ENCODE data around the gene C1QTNF3. TPM values are rescaled to one million over a fixed set of nuclear protein-coding genes. Genes with fewer than 3 reads are reported as not detected.

The C1QTNF3 gene
- polyA plus RNA-seq, 3 donors, result 1.6 to 4.4 (median 1.9) TPM

- WGBS, 3 donors, result 85 to 95% (median 91%) methylated on average over 1 of the region's 1 CpG
- no peak overlapping the region for H3K27ac ChIP-seq (ENCODE audit: low read depth, low read length)
These were observed 64.7 kb downstream of the C1QTNF3 start for GRCh38 chr5:33978306-33978705.

GRCh38 chr5:33976307-33976706 lies 66.7 kb downstream of the C1QTNF3 start:
- H3K27ac ChIP-seq (ENCODE audit: low read depth, low read length), result no peak overlapping the region
- WGBS, 3 donors, result 71 to 88% (median 83%) methylated on average over 1 of the region's 1 CpG

DNA sequence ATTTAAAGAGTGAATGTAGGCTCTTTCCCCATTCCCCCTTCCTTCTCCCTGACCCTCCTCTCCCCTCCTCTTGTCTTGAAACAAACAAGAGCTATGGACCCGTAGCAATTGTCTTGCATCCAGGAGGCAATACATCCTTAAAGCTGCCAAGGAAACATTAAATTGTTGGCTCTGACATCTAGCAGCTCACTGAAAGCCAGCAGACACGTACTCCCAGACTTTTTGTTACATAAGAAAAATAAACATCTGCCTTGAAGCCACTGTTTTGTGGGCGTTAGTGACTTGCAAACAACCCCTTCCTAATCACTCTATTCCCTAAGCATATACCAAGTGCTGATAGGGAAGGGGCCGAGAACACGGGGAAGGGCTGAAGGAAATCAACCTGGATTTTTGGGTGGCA lies 67.2 kb downstream of the C1QTNF3 start:
- H3K27ac ChIP-seq (ENCODE audit: low read depth, low read length), result no peak overlapping the region
- WGBS, 3 donors, result 29 to 45% (median 40%) methylated on average over 5 of the region's 5 CpGs

DNA sequence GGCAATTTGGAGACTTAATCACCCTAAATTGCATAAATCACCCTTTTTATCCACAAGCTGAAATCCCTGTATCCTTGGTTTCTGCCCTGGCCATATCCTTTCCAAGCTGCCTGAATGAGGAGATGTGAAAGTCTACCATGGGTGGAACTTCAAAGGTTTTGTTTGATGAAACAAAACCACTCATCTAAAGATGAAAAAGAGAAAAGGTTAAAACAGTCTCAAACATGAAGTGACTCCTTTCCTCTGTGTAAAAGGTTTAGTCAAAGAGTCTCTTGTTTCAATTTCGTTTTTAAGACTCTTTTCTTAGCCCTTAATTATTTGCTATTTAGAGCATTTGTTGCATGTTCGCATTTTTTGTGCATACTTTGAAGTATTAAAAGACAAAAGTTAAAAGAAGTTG lies 69.7 kb downstream of the C1QTNF3 start:
- no peak overlapping the region for H3K27ac ChIP-seq (ENCODE audit: low read depth, low read length)
- WGBS, 3 donors, result 67 to 81% (median 79%) methylated on average over 2 of the region's 2 CpGs

DNA sequence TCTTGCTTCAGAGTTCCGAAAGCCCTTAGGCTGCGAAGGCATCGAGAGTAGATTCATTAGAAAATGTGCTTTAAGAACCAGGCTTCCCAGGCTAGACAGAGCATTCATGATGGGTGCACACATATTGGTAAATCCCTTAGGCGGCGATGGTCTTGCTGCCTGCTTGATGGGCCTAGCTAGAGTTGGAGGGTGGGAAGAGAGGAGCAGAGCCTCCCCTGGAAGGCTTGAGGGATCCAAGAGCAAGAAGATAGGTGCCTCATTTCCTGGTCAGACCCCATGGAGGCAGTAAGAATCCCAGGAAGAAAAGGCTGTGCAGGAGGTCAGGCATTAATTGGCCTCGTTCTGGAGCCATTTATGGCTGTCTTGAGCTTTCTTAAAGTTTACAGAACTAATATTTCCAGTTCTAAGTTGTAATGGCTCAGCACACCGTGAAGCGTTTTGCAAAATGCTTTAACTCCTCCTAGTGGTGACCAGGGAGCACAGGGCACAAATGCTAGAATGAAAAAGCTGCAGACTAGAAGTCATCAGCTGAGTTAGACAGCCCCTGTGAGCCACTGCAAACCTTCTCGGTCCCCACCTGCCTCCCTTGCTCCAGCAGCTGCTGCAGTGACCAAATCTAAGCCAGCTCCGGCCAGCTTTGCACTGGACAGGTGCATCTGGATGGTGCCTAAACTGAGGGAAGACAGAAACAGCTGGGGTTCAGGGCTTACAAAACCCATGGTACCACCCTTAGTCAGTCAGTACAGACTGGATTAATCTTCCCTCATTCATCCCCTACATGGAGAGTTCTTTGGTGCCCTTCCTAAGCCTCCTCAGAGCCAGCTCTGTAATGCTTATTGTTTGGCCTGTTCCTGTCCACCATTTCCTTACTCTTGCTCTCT lies 73.2 kb downstream of the C1QTNF3 start:
- WGBS, 3 donors, result 49 to 56% (median 53%) methylated on average over 10 of the region's 10 CpGs
- H3K27ac ChIP-seq (ENCODE audit: low read depth, low read length), result no peak overlapping the region

GRCh38 chr5:33968211-33969005 lies 74.6 kb downstream of the C1QTNF3 start:
- H3K27ac ChIP-seq (ENCODE audit: low read depth, low read length), result no peak overlapping the region
- whole genome bisulfite sequencing, 3 donors, result 57 to 66% (median 63%) methylated on average over 3 of the region's 3 CpGs

Other genes with a start within 250 kb of the C1QTNF3 start
- 10 to 100 TPM in 1 of 3 donors, 1 to 10 TPM in 1, under 1 TPM in 1; 0.74 to 17.6 (median 2.4) TPM for gene ADAMTS12, start 151.2 kb downstream of the C1QTNF3 start, polyA plus RNA-seq
- under 1 TPM in 1 of 3 donors, not detected in 2; 0.06 TPM for gene RXFP3, start 106.8 kb downstream of the C1QTNF3 start, polyA plus RNA-seq
- gene SLC45A2, start 58.5 kb downstream of the C1QTNF3 start, polyA plus RNA-seq, result under 1 TPM in 1 of 3 donors, not detected in 2; 0.02 TPM
- gene AMACR, start 35.2 kb downstream of the C1QTNF3 start, polyA plus RNA-seq, result 1 to 10 TPM; 6.9 to 9.1 (median 8.6) TPM

Data from adipose tissue (tissue), 3 donors.